Gastroesophageal sphincter (tissue), 4 donors: Measurements from ENCODE around the gene SELENBP1. TPM values are rescaled to one million over a fixed set of nuclear protein-coding genes. Genes with fewer than 3 reads are reported as not detected.

ENCODE experiments used
- ATAC-seq: fragments of 150-250 bp; one replicate; pipeline ENCODE4 v1.9.1; 2016; ENCODE audit warnings: mild to moderate bottlenecking, moderate library complexity
- H3K27ac ChIP-seq, 4 donors: fragments of 200-600 bp; sonication (generic) in 3 of 4; 1 replicate in 3 of 4; 2 replicates in 1 of 4; pipeline ENCODE4 v1.5.1; 2016 to 2019
- H3K27me3 ChIP-seq: fragments of 200-600 bp; sonication (generic); one replicate; pipeline ENCODE4 v1.5.1; 2019
- H3K36me3 ChIP-seq, 2 donors: fragments of 200-600 bp; sonication (generic); one replicate each; pipeline ENCODE4 v1.5.1; 2019; ENCODE audit warnings: control low read depth in 1 of 2
- H3K4me1 ChIP-seq, 3 donors: fragments of 200-600 bp; sonication (generic); 1 replicate in 2 of 3; 2 replicates in 1 of 3; pipeline ENCODE4 v1.5.1; 2016 to 2019; ENCODE audit warnings: control low read depth in 2 of 3
- H3K4me3 ChIP-seq, 2 donors: fragments of 200-600 bp; sonication (generic); one replicate each; pipeline ENCODE4 v1.5.1; 2019; ENCODE audit warnings: mild to moderate bottlenecking in 1 of 2, moderate library complexity in 1 of 2
- H3K9me3 ChIP-seq, 3 donors: fragments of 200-600 bp; sonication (generic); one replicate each; pipeline ENCODE4 v1.5.1; 2017 to 2019; ENCODE audit warnings: control low read depth in 2 of 3
- EP300 ChIP-seq: sonication (generic); formaldehyde crosslinking; IDR thresholded peaks from one replicate; pipeline ENCODE4 v1.6.1; 2017; ENCODE audit warnings: antibody characterized with exemption, mild to moderate bottlenecking
- POLR2A ChIP-seq, 2 donors: fragments of 450-650 bp; IDR thresholded peaks; one replicate each; pipeline ENCODE4 v1.6.1; 2017; ENCODE audit warnings: antibody characterized with exemption in 2 of 2, mild to moderate bottlenecking in 2 of 2, moderate library complexity in 1 of 2
- POLR2AphosphoS5 ChIP-seq: sonication (generic); formaldehyde crosslinking; IDR thresholded peaks from one replicate; pipeline ENCODE4 v1.6.1; 2017; ENCODE audit warnings: antibody characterized with exemption
- WGBS, 2 donors: methylation state at CpG; one replicate each; pipeline ENCODE4 v1.1.5; 2018; ENCODE audit warnings: low coverage in 1 of 2; 5-methylcytosine and 5-hydroxymethylcytosine counted together
- total RNA-seq, 4 donors: library from RNA; depleted of rRNA; stranded (reverse); fragments of >200 nt; gene quantifications; one replicate each; pipeline ENCODE4 v1.1.0, GENCODE V29; 2016
- TF ChIP-seq, protein P1 (sequence below), 4 experiments: fragments of 200-600 bp in 2 of 4; fragments of 450-650 bp in 2 of 4; sonication (generic) in 1 of 4; IDR thresholded peaks; one replicate each; pipeline ENCODE4 v1.5.1; 2017 to 2019; ENCODE audit warnings: antibody characterized with exemption in 4 of 4, mild to moderate bottlenecking in 2 of 4, moderate library complexity in 2 of 4

The SELENBP1 gene
- total RNA-seq, 4 donors from 2014 or later: 52.8 to 251 (median 109) TPM

DNA sequence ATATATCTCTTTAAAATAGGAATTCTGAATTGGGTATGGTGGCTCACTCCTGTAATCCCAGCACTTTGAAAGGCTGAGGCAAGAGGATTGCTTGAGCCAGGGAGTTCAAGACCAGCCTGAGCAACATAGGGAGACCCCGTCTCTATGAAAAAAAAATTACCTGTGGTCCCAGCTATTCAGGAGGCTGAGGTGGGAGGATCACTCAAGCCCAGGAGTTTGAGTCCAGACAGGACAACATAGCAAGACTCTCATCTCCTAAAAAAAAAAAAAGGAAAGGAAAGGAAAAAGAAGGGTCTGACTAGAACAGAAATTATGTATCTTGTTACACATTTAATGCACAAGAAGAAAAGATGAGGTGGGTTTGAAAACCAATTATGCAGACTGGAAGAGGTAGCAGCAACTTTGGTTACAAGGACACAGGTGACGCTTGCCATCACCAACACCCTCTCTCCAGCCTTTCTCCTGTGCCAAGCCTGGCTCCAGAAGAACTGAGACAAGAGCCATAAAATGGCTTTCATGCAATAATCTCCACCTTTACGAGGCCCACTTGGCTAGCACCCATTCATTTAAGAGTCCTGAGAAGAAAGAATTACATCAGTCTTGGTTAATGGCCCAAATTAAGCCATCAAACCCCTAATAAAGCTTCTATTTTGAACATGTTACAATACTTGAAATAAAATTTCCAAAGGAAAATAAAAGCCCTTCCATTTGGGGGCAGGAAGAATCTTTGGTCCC lies 4.8 kb upstream of the SELENBP1 start:
- no peaks in the 10 kb centered on the region for H3K36me3 ChIP-seq
- TF ChIP-seq POLR2AphosphoS5: no peak
- no peak for TF ChIP-seq POLR2A (IDR thresholded peaks at IDR 0.05)
- no peak for TF ChIP-seq EP300
- TF ChIP-seq, protein P1, sequence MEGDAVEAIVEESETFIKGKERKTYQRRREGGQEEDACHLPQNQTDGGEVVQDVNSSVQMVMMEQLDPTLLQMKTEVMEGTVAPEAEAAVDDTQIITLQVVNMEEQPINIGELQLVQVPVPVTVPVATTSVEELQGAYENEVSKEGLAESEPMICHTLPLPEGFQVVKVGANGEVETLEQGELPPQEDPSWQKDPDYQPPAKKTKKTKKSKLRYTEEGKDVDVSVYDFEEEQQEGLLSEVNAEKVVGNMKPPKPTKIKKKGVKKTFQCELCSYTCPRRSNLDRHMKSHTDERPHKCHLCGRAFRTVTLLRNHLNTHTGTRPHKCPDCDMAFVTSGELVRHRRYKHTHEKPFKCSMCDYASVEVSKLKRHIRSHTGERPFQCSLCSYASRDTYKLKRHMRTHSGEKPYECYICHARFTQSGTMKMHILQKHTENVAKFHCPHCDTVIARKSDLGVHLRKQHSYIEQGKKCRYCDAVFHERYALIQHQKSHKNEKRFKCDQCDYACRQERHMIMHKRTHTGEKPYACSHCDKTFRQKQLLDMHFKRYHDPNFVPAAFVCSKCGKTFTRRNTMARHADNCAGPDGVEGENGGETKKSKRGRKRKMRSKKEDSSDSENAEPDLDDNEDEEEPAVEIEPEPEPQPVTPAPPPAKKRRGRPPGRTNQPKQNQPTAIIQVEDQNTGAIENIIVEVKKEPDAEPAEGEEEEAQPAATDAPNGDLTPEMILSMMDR (IDR thresholded peaks at IDR 0.05): no peak
- WGBS, 2 donors: 81 to 90% methylated on average over 2 to 3 of the region's 3 CpGs
- H3K27ac ChIP-seq: no peak overlapping the region
- H3K4me1 ChIP-seq: peaks cover 0 to 13% (median 6%) of the 10 kb centered on the region in 3 donors
- ATAC-seq: no peak
- no peaks in the 10 kb centered on the region for H3K9me3 ChIP-seq
- no peaks in the 10 kb centered on the region for H3K27me3 ChIP-seq
- no peak overlapping the region for H3K4me3 ChIP-seq

DNA sequence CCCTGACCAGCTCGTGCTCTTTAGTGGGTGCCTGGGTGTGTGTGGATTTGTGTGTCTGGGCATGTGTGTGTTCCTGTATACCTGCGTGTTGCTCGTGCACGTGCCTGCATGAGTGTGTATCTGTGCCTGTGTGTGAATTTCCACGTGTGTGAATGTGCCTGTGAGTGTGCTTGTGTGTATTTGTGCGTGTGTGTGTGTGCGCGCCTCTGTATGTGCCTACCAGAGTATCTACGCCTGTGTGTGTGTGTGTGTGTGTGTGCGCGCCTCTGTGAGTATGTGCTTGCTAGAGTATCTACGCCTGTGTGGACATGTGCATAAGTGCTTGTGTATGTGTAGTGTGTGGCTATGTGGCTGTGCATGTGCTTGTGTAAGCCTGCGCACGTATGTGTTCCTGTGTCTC lies 691 bp upstream of the SELENBP1 start:
- Histone ChIP-seq H3K4me1 (peaks cover 3 to 54% (median 37%) of the 10 kb centered on the region in 3 donors), H3K27ac (peak overlapping the region in 3 of 4 donors; percentile 85 to 90 (median 87))
- 84% methylated on average over 9 of the region's 14 CpGs; no CpG with 5 or more reads in 1 of the 2 donors for WGBS, 2 donors

DNA sequence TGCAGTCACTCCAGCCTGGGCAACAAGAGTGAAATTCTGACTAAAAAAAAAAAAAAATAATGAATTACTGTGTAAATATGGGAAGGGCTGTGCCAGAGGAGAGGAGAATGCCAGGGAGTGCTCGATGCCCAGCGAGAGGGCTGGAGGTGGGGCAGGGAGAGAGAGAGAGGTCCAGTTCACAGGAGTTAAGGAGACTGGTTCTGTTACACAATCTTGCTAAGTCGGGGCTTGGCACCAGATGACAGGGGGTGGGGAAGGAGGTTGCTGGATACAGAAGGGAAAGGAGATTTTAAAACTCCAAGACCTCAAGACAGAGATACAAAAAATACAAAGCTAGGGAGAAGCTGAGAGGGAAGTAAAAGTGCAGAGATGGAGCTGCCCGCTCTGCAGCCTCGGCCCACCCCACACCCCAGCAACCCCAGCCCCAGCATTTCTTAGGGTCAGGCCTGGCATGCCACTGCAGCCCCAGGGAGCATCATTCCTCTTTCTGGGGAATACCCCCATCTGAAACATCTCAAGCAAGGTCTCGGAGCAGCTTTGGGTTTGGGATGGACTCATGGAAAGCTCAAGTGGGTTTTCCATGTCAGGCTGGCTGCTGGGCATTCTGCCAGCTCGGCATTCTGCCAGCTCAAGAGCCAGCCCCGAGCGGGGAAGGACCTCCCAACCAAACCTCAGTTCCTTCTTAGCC lies 991 bp downstream of the SELENBP1 start:
- H3K27ac ChIP-seq: peak overlapping the region; percentile 61 to 90 (median 86)
- no peaks in the 10 kb centered on the region for H3K9me3 ChIP-seq
- H3K27me3 ChIP-seq: no peaks in the 10 kb centered on the region
- ATAC-seq: peak; percentile 79
- TF ChIP-seq POLR2AphosphoS5: peak; percentile 33
- TF ChIP-seq, protein P1 (IDR thresholded peaks at IDR 0.05): no peak
- peaks cover 0 to 28% of the 10 kb centered on the region in 2 donors for H3K36me3 ChIP-seq
- peak overlapping the region; percentile 38 to 59 for H3K4me3 ChIP-seq
- WGBS, 2 donors: 3 to 22% methylated on average over 3 to 5 of the region's 9 CpGs
- H3K4me1 ChIP-seq: peaks cover 3 to 64% (median 43%) of the 10 kb centered on the region in 3 donors

More for the DNA sequence above, 691 bp upstream of the SELENBP1 start:
- Histone ChIP-seq H3K4me3 (no peak overlapping the region), H3K27me3 (no peaks in the 10 kb centered on the region), H3K9me3 (no peaks in the 10 kb centered on the region), H3K36me3 (peaks cover 0 to 12% of the 10 kb centered on the region in 2 donors)
- ATAC-seq: no peak
- TF ChIP-seq, protein P1 (IDR thresholded peaks at IDR 0.05): no peak
- TF ChIP-seq POLR2AphosphoS5: no peak

DNA sequence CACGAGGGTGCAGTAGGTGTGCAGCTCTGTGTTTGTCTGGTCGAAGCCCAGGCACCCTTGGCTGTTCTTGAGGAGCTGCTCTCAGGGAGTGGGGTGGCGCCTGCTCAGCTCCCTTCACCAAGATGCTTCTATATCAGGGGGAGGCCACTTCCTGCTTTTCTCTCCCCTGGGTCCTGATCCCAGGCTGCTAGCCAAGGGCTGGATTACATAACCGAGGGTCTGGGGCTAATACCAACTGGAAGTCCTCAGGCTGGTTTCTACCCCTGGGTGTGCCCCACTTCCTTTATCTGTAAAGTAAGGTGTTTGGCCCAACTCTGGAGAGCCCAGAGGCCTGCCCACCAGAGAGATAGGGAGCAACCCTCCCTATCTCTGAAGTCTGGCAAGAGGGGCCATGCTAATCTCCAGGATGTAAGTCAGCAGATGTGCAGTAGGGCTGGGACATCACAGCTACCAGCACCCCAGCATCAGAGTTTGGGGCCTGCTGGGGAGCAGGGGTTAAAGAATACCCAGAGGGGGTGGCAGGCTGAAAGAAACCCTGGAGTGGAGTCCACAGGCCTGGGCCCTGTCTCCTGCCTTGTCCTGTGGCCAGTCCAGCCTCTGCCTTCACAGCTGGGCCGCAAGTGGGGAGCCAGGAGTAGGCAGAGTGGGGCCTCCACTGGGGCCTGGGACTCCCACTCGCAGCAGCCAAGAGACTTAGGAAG lies 2.1 kb downstream of the SELENBP1 start:
- H3K36me3 ChIP-seq: peaks cover 0 to 40% of the 10 kb centered on the region in 2 donors
- peak overlapping the region in 1 of 2 donors; percentile 59 for H3K4me3 ChIP-seq
- peak overlapping the region in 3 of 4 donors; percentile 85 to 90 (median 87) for H3K27ac ChIP-seq
- 25 to 47% methylated on average over 3 to 4 of the region's 6 CpGs for WGBS, 2 donors
- ATAC-seq: no peak
- no peaks in the 10 kb centered on the region for H3K9me3 ChIP-seq
- H3K27me3 ChIP-seq: no peaks in the 10 kb centered on the region
- H3K4me1 ChIP-seq: peaks cover 3 to 64% (median 43%) of the 10 kb centered on the region in 3 donors
- no peak for TF ChIP-seq POLR2AphosphoS5
- TF ChIP-seq, protein P1 (IDR thresholded peaks at IDR 0.05): no peak
- no peak for TF ChIP-seq POLR2A (IDR thresholded peaks at IDR 0.05)
- no peak for TF ChIP-seq EP300
